Activated CD8-positive, alpha-beta T cell treated with anti-CD3 and anti-CD28 coated beads for 36 hours (primary cell): Measurements from ENCODE around the gene NSD1. TPM values are rescaled to one million over a fixed set of nuclear protein-coding genes. Genes with fewer than 3 reads are reported as not detected.
A peak's percentile ranks its signal among the peaks of the same experiment; 100 is the strongest.

ENCODE experiments used
- ATAC-seq: fragments of 200-7000 bp; cut with Tn5 transposase; one replicate; pipeline ENCODE4 v1.10.0; 2021; ENCODE audit warnings: mild to moderate bottlenecking, moderate library complexity
- CTCF ChIA-PET: fragments of 350-600 bp; sonication (Branson Sonifier 250); formaldehyde crosslinking; loops from one replicate; lab custom pipeline; 2021; ENCODE audit warnings: antibody characterized with exemption; lab: Charles Lee
- POLR2A ChIA-PET: fragments of 350-600 bp; sonication (Branson Sonifier 250); formaldehyde crosslinking; loops from one replicate; lab custom pipeline; 2021; ENCODE audit warnings: antibody characterized with exemption; lab: Charles Lee
- DNase-seq: peaks from one replicate; pipeline ENCODE4 v3.0.0-alpha.2; 2020
- H3K27ac Mint-ChIP-seq: one replicate; pipeline ENCODE4 v1.8.0; 2021; ENCODE audit warnings: mild to moderate bottlenecking, mixed read lengths
- H3K27me3 Mint-ChIP-seq: one replicate; pipeline ENCODE4 v1.8.0; 2021; ENCODE audit warnings: mixed read lengths
- H3K36me3 Mint-ChIP-seq: one replicate; pipeline ENCODE4 v1.8.0; 2021; ENCODE audit warnings: low read depth, mixed read lengths
- H3K4me1 Mint-ChIP-seq: one replicate; pipeline ENCODE4 v1.8.0; 2021; ENCODE audit warnings: low read depth, mixed read lengths
- H3K4me3 Mint-ChIP-seq: one replicate; pipeline ENCODE4 v1.8.0; 2021; ENCODE audit warnings: mild to moderate bottlenecking, moderate library complexity, mixed read lengths
- H3K9me3 Mint-ChIP-seq: one replicate; pipeline ENCODE4 v1.8.0; 2021; ENCODE audit warnings: mixed read lengths
- intact Hi-C: fragments of 100-400 bp; cut with micrococcal nuclease; formaldehyde crosslinking; loops from one replicate; pipeline ENCODE4 v1.10.0; 2022
- total RNA-seq, 2 experiments: library from RNA; stranded (reverse); gene quantifications; one replicate each; pipeline ENCODE4 v1.2.3, GENCODE V29; 2021
- TF ChIP-seq, protein P1 (sequence below): fragments of 200-600 bp; IDR thresholded peaks from one replicate; pipeline ENCODE4 v1.8.0; 2022; ENCODE audit warnings: antibody characterized with exemption, mild to moderate bottlenecking

Gene NSD1
- total RNA-seq, 2 experiments from 2014 or later: 60.1 to 64.8 TPM

- ChIA-PET CTCF (interaction anchor here (2.0 kb wide), 1 partner anchor 162 kb away, joined by 7 read pairs; no protein-coding TSS in a partner anchor), POLR2A (interaction anchor here (0.6 kb wide), 1 partner anchor 36 kb away, joined by 4 read pairs; no protein-coding TSS in a partner anchor)
- DNase-seq: no peak
- H3K4me1 Mint-ChIP-seq: peaks cover 4% of the 10 kb centered on the region
- intact Hi-C loops: no loop called here
- H3K4me3 Mint-ChIP-seq: no peak overlapping the region
- no peaks in the 10 kb centered on the region for H3K9me3 Mint-ChIP-seq
- H3K27me3 Mint-ChIP-seq: no peaks in the 10 kb centered on the region
- no peak for ATAC-seq
- TF ChIP-seq, protein P1, sequence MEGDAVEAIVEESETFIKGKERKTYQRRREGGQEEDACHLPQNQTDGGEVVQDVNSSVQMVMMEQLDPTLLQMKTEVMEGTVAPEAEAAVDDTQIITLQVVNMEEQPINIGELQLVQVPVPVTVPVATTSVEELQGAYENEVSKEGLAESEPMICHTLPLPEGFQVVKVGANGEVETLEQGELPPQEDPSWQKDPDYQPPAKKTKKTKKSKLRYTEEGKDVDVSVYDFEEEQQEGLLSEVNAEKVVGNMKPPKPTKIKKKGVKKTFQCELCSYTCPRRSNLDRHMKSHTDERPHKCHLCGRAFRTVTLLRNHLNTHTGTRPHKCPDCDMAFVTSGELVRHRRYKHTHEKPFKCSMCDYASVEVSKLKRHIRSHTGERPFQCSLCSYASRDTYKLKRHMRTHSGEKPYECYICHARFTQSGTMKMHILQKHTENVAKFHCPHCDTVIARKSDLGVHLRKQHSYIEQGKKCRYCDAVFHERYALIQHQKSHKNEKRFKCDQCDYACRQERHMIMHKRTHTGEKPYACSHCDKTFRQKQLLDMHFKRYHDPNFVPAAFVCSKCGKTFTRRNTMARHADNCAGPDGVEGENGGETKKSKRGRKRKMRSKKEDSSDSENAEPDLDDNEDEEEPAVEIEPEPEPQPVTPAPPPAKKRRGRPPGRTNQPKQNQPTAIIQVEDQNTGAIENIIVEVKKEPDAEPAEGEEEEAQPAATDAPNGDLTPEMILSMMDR: no peak
- H3K36me3 Mint-ChIP-seq: peaks cover 25% of the 10 kb centered on the region
- no peak overlapping the region for H3K27ac Mint-ChIP-seq
Measured at GRCh38 chr5:177275883-177276282, 142.3 kb downstream of the NSD1 start.

- intact Hi-C loops: no loop called here
- Mint-ChIP-seq H3K36me3 (peaks cover 29% of the 10 kb centered on the region), H3K4me3 (no peak overlapping the region), H3K4me1 (peaks cover 4% of the 10 kb centered on the region), H3K27ac (peak overlapping the region; percentile 68), H3K9me3 (no peaks in the 10 kb centered on the region), H3K27me3 (no peaks in the 10 kb centered on the region)
- no peak for DNase-seq
- CTCF ChIA-PET: interaction anchor here (0.7 to 2.0 kb wide), 5 partner anchors 13 to 1171 kb away, joined by 3 to 7 read pairs (median 4); no protein-coding TSS in a partner anchor
- TF ChIP-seq, protein P1: no peak
- POLR2A ChIA-PET: no interaction called here
- no peak for ATAC-seq
Measured at GRCh38 chr5:177276886-177277285, 143.3 kb downstream of the NSD1 start.

DNA sequence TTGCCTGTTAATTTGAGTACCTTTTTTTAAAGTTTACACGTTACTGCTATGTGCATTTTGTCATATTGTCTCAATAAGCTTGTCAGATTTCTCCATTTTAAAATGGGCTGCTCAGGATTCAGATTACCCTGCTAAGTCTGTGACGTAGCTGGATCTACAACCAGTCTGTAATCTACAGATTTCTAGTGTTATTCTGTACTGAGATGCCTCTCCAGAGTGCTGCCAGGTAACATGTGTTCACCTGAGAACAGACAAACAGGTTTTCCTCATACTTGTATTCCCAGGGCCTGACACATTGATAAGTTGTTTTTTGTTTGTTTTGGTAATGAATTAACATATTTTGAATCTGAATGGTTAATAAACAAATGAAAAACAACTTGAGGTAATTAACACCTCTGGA, 154.6 kb downstream of the NSD1 start:
- TF ChIP-seq, protein P1: no peak
- no peaks in the 10 kb centered on the region for H3K4me1 Mint-ChIP-seq
- H3K27ac Mint-ChIP-seq: no peak overlapping the region
- no peaks in the 10 kb centered on the region for H3K9me3 Mint-ChIP-seq
- ATAC-seq (no peak), DNase-seq (no peak)
- peaks cover 32% of the 10 kb centered on the region for H3K36me3 Mint-ChIP-seq
- no peaks in the 10 kb centered on the region for H3K27me3 Mint-ChIP-seq
- intact Hi-C loops: no loop called here
- ChIA-PET CTCF (interaction anchor here (1.1 kb wide), 1 partner anchor 18 kb away, joined by 4 read pairs; no protein-coding TSS in a partner anchor), POLR2A (no interaction called here)
- H3K4me3 Mint-ChIP-seq: no peak overlapping the region

GRCh38 chr5:177290816-177291596, 157.4 kb downstream of the NSD1 start:
- no peaks in the 10 kb centered on the region for H3K27me3 Mint-ChIP-seq
- no peaks in the 10 kb centered on the region for H3K9me3 Mint-ChIP-seq
- peaks cover 11% of the 10 kb centered on the region for H3K4me1 Mint-ChIP-seq
- TF ChIP-seq, protein P1: no peak
- H3K4me3 Mint-ChIP-seq: no peak overlapping the region
- H3K27ac Mint-ChIP-seq: peak overlapping the region; percentile 32
- peaks cover 46% of the 10 kb centered on the region for H3K36me3 Mint-ChIP-seq
- ATAC-seq (no peak), DNase-seq (no peak)
- intact Hi-C loops: no loop called here
- ChIA-PET CTCF (no interaction called here), POLR2A (no interaction called here)

DNA sequence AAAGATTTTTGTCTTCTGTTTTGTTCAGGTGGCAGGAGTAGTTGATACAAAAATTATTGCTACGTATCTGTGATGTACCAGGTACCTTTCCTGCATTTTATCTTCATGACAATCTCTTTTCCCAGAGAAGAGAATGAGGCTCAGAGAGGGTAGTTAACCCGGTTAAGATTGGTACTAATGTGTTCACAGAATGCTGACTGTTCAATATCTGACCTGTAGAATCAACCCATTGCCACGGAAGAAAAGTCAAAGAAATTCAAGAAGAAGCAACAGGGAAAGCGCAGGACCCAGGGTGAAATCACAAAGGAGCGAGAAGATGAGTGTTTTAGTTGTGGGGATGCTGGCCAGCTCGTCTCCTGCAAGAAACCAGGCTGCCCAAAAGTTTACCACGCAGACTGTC, 158.2 kb downstream of the NSD1 start:
- ChIA-PET CTCF (no interaction called here), POLR2A (no interaction called here)
- Mint-ChIP-seq H3K36me3 (peaks cover 52% of the 10 kb centered on the region), H3K27ac (no peak overlapping the region), H3K4me3 (no peak overlapping the region), H3K9me3 (no peaks in the 10 kb centered on the region), H3K4me1 (peaks cover 18% of the 10 kb centered on the region), H3K27me3 (no peaks in the 10 kb centered on the region)
- TF ChIP-seq, protein P1: no peak
- no peak for DNase-seq
- intact Hi-C loops: no loop called here
- no peak for ATAC-seq
